ENCODE data around the gene STX1A.
"Not testable (repeated sequence)": the region's sequence is repeated elsewhere in the genome, so short reads cannot be mapped to it uniquely, and the experiment has no call there.

GRCh38 chr7:73676062-73676461 is 43.4 kb downstream of the STX1A start:
- TF ChIP-seq POLR2AphosphoS5 (IDR thresholded peaks at IDR 0.05; ENCODE audit: low read depth, low read length); SP2 (IDR thresholded peaks at IDR 0.05; ENCODE audit: low read length); FOSL1 (IDR thresholded peaks at IDR 0.05; ENCODE audit: insufficient read depth, low read depth, low read length): not testable (repeated sequence)

All from H1 (cell line).